HepG2 (cell line): ENCODE data around the gene HTR1D. TPM values are rescaled to one million over a fixed set of nuclear protein-coding genes. Genes with fewer than 3 reads are reported as not detected.

ENCODE experiments used
- ARID3A ChIP-seq: IDR thresholded peaks from 2 replicates; pipeline ENCODE4 v1.6.1; 2012; ENCODE audit warnings: low read depth, low read length, improper control_type of control experiment
- ELK4 ChIP-seq: sonication (generic); formaldehyde crosslinking; IDR thresholded peaks from 2 replicates; pipeline ENCODE4 v1.9.0; 2021; ENCODE audit warnings: missing genetic modification reagents, borderline replicate concordance
- FOXA3 ChIP-seq: IDR thresholded peaks from 2 replicates; pipeline ENCODE4 v1.6.1; 2016; ENCODE audit warnings: missing genetic modification reagents, missing compliant biosample characterization
- HNRNPL ChIP-seq: fragments of 200-400 bp; formaldehyde crosslinking; IDR thresholded peaks from 2 replicates; pipeline ENCODE4 v1.6.1; 2017; ENCODE audit warnings: mild to moderate bottlenecking, low read depth, low read length
- IRF2 ChIP-seq: IDR thresholded peaks from 2 replicates; pipeline ENCODE4 v1.6.1; 2018; ENCODE audit warnings: missing genetic modification reagents, missing compliant biosample characterization
- KLF15 ChIP-seq: sonication (generic); formaldehyde crosslinking; IDR thresholded peaks from 2 replicates; pipeline ENCODE4 v1.8.1; 2023; ENCODE audit warnings: borderline replicate concordance, mild to moderate bottlenecking, inconsistent platforms, missing genetic modification reagents, mixed read lengths
- NCOA5 ChIP-seq: sonication (generic); formaldehyde crosslinking; IDR thresholded peaks from 2 replicates; pipeline ENCODE4 v1.4.0; 2020; ENCODE audit warnings: missing genetic modification reagents
- NR1H2 ChIP-seq: sonication (generic); formaldehyde crosslinking; IDR thresholded peaks from 2 replicates; pipeline ENCODE4 v1.8.1; 2022; ENCODE audit warnings: low read depth, missing genetic modification reagents, borderline replicate concordance
- RBM22 ChIP-seq: fragments of 200-400 bp; formaldehyde crosslinking; optimal IDR thresholded peaks from 2 replicates; pipeline ENCODE3; 2017; ENCODE audit warnings: mild to moderate bottlenecking, low read length, moderate library complexity
- RNF2 ChIP-seq: fragments of 450-650 bp; conservative IDR thresholded peaks from 2 replicates; pipeline ENCODE4 v1.6.1; 2016; ENCODE audit warnings: low read depth
- SIX4 ChIP-seq: sonication (generic); formaldehyde crosslinking; IDR thresholded peaks from 2 replicates; pipeline ENCODE4 v1.4.0; 2020; ENCODE audit warnings: missing genetic modification reagents
- SMC3 ChIP-seq: IDR thresholded peaks from 2 replicates; pipeline ENCODE4 v1.6.1; 2011; ENCODE audit warnings: low read length, improper control_type of control experiment
- SOX6 ChIP-seq, 2 experiments: fragments of 450-650 bp in 1 of 2; sonication (generic) in 1 of 2; formaldehyde crosslinking in 1 of 2; IDR thresholded peaks; 2 replicates each; pipeline versions ENCODE4 v1.4.0 to v1.6.1; 2017 to 2020; ENCODE audit warnings: antibody characterized with exemption in 1 of 2, mild to moderate bottlenecking in 1 of 2, missing genetic modification reagents in 1 of 2
- STAT5B ChIP-seq: sonication (generic); formaldehyde crosslinking; IDR thresholded peaks from 2 replicates; pipeline ENCODE4 v1.4.0; 2020; ENCODE audit warnings: missing genetic modification reagents
- USF2 ChIP-seq, 2 experiments: sonication (generic) in 1 of 2; formaldehyde crosslinking in 1 of 2; IDR thresholded peaks; 2 replicates each; pipeline versions ENCODE4 v1.5.1 to v1.6.1; 2011 to 2020; ENCODE audit warnings: borderline replicate concordance in 1 of 2, low read depth in 1 of 2, low read length in 1 of 2, mild to moderate bottlenecking in 1 of 2, missing genetic modification reagents in 1 of 2, moderate library complexity in 1 of 2
- ZFP1 ChIP-seq: IDR thresholded peaks from 2 replicates; pipeline ENCODE4 v1.6.1; 2016
- ZFY ChIP-seq: sonication (generic); formaldehyde crosslinking; IDR thresholded peaks from 2 replicates; pipeline ENCODE4 v1.4.0; 2020; ENCODE audit warnings: missing genetic modification reagents
- ZMYM3 ChIP-seq: sonication (generic); formaldehyde crosslinking; IDR thresholded peaks from 2 replicates; pipeline ENCODE4 v1.5.1; 2020; ENCODE audit warnings: mild to moderate bottlenecking, missing genetic modification reagents
- ZNF12 ChIP-seq: sonication (generic); formaldehyde crosslinking; IDR thresholded peaks from 2 replicates; pipeline ENCODE4 v1.5.0; 2020; ENCODE audit warnings: missing genetic modification reagents
- ZNF207 ChIP-seq: fragments of 450-650 bp; IDR thresholded peaks from 2 replicates; pipeline ENCODE4 v1.6.1; 2016; ENCODE audit warnings: antibody characterized with exemption, borderline replicate concordance
- ZNF337 ChIP-seq: sonication (generic); formaldehyde crosslinking; IDR thresholded peaks from 2 replicates; pipeline ENCODE4 v1.5.1; 2020; ENCODE audit warnings: missing genetic modification reagents, low read depth, mild to moderate bottlenecking, borderline replicate concordance
- ZNF431 ChIP-seq: sonication (generic); formaldehyde crosslinking; IDR thresholded peaks from 2 replicates; pipeline ENCODE4 v1.9.0; 2022; ENCODE audit warnings: missing genetic modification reagents, low read depth, mild to moderate bottlenecking, borderline replicate concordance
- ZNF569 ChIP-seq: sonication (generic); formaldehyde crosslinking; IDR thresholded peaks from 2 replicates; pipeline ENCODE4 v1.5.0; 2020; ENCODE audit warnings: mild to moderate bottlenecking, missing genetic modification reagents, moderate library complexity, borderline replicate concordance
- ZNF614 ChIP-seq: IDR thresholded peaks from 2 replicates; pipeline ENCODE4 v1.6.1; 2018; ENCODE audit warnings: missing biosample characterization, missing genetic modification reagents, inconsistent platforms, borderline replicate concordance
- ZNF616 ChIP-seq: sonication (generic); formaldehyde crosslinking; IDR thresholded peaks from 2 replicates; pipeline ENCODE4 v1.5.0; 2020; ENCODE audit warnings: low read depth, mild to moderate bottlenecking, missing genetic modification reagents
- ZNF761 ChIP-seq: sonication (generic); formaldehyde crosslinking; conservative IDR thresholded peaks from 2 replicates; pipeline ENCODE4 v1.4.0; 2020; ENCODE audit warnings: mild to moderate bottlenecking, missing genetic modification reagents
- ZNF891 ChIP-seq: sonication (generic); formaldehyde crosslinking; IDR thresholded peaks from 2 replicates; pipeline ENCODE4 v1.5.0; 2020; ENCODE audit warnings: mild to moderate bottlenecking, missing genetic modification reagents
- polyA plus RNA-seq, 8 experiments: library from polyadenylated mRNA; depleted of rRNA in 3 of 8; stranded (reverse) in 7 of 8; unstranded in 1 of 8; fragments of >200 nt; fragmentation: Illumina TruSeq in 4 of 8; extraction: Trizol in 4 of 8; gene quantifications; 2 replicates each; pipeline versions ENCODE4 v1.2.1 to v1.2.3, GENCODE V29; 2011 to 2016; ENCODE audit warnings: low read depth in 4 of 8, missing spikeins in 1 of 8, mixed read lengths in 1 of 8; ENCODE audit not compliant: insufficient read depth in 1 of 8
- total RNA-seq, 5 experiments: library from RNA; depleted of rRNA; stranded (reverse); fragments of >200 nt; fragmentation: Illumina TruSeq; extraction: Trizol; gene quantifications; 2 replicates each; pipeline ENCODE4 v1.2.3, GENCODE V29; 2016; ENCODE audit warnings: low read depth in 1 of 5

HTR1D gene
- total and polyA plus RNA-seq, 2 of the 13 experiments (the other 11 are each of a cell fraction or from before 2014, with no cell fraction given) = 0.04 to 0.07 TPM

- TF ChIP-seq ZNF616 (CRISPR knock-in tag) = 0 out of 2 replicates have a peak, but pooled peaks have one; percentile 25
- TF ChIP-seq NCOA5 (CRISPR knock-in tag) = no peak
- peak; percentile 81; the same call in 1 of the 2 replicates for TF ChIP-seq ZNF431 (CRISPR knock-in tag)
- TF ChIP-seq KLF15 (CRISPR knock-in tag) = no peak
- TF ChIP-seq ZNF569 (CRISPR knock-in tag) = no peak
- peak; percentile 73; the same call in 1 of the 2 replicates for TF ChIP-seq ZNF614 (CRISPR knock-in tag)
- TF ChIP-seq FOXA3 (CRISPR knock-in tag) = peak; percentile 86
- TF ChIP-seq SIX4 (CRISPR knock-in tag) = no peak
- peak; percentile 96 for TF ChIP-seq ZMYM3 (CRISPR knock-in tag)
- no peak for TF ChIP-seq SOX6 (IDR thresholded peaks at IDR 0.05)
- peak; percentile 89 for TF ChIP-seq SOX6 (CRISPR knock-in tag; IDR thresholded peaks at IDR 0.05)
- no peak for TF ChIP-seq ELK4 (CRISPR knock-in tag)
- no peak for TF ChIP-seq HNRNPL
- TF ChIP-seq ZFY = no peak; the same call in 1 of the 2 replicates
- TF ChIP-seq RNF2 = no peak
- no peak for TF ChIP-seq ZNF12
- TF ChIP-seq USF2 (IDR thresholded peaks at IDR 0.05; ENCODE audit: low read depth, low read length) = no peak
- TF ChIP-seq USF2 (CRISPR knock-in tag; IDR thresholded peaks at IDR 0.05; ENCODE audit: borderline replicate concordance) = no peak
- TF ChIP-seq NR1H2 = no peak
- no peak for TF ChIP-seq ZNF207
- TF ChIP-seq ZNF337 = no peak
- TF ChIP-seq RBM22 = no peak
- no peak for TF ChIP-seq ZNF891 (CRISPR knock-in tag)
- TF ChIP-seq IRF2 (CRISPR knock-in tag) = peak; percentile 82
- TF ChIP-seq ARID3A = peak; percentile 88
- TF ChIP-seq ZNF761 (CRISPR knock-in tag) = peak; percentile 83; the same call in 1 of the 2 replicates
- no peak for TF ChIP-seq STAT5B (CRISPR knock-in tag)
- peak; percentile 34 for TF ChIP-seq SMC3
- TF ChIP-seq ZFP1 (CRISPR knock-in tag) = no peak; the same call in 1 of the 2 replicates
Measured at GRCh38 chr1:23187637-23188036, 29.7 kb downstream of the HTR1D start (continued).
